Keratinocyte (primary cell): ENCODE results near the gene ARID3C. TPM values are rescaled to one million over a fixed set of nuclear protein-coding genes. Genes with fewer than 3 reads are reported as not detected.

Experiments used
- DNase-seq: peaks from one replicate; pipeline ENCODE4 v3.0.0-alpha.2; 2011; ENCODE audit warnings: low read depth, missing footprints, low spot score
- FAIRE-seq: peaks from 2 replicates; lab custom pipeline; 2011; peaks lifted over from hg19 to GRCh38; lab: Jason Lieb, UNC
- H2AFZ ChIP-seq: 2 replicates; pipeline ENCODE4 v1.6.0; 2012; ENCODE audit warnings: low read length, control low read depth, inconsistent platforms; ENCODE audit not compliant: control insufficient read depth
- H3K27ac ChIP-seq: 2 replicates; pipeline ENCODE4 v1.5.1; 2011; ENCODE audit warnings: low read length; ENCODE audit not compliant: control insufficient read depth, insufficient read depth
- H3K27me3 ChIP-seq: 3 replicates; pipeline ENCODE4 v1.6.0; 2011; ENCODE audit warnings: low read length; ENCODE audit not compliant: control insufficient read depth, insufficient read depth; ENCODE audit errors: extremely low read depth
- H3K36me3 ChIP-seq, 2 experiments: 2 replicates in 1 of 2; 3 replicates in 1 of 2; pipeline ENCODE4 v1.5.1; 2011; ENCODE audit warnings: low read length in 2 of 2, mild to moderate bottlenecking in 1 of 2; ENCODE audit not compliant: control insufficient read depth in 2 of 2, insufficient read depth in 2 of 2; ENCODE audit errors: extremely low read depth in 1 of 2
- H3K4me1 ChIP-seq: 3 replicates; pipeline ENCODE4 v1.5.1; 2011; ENCODE audit warnings: low read length; ENCODE audit not compliant: control insufficient read depth, insufficient read depth; ENCODE audit errors: extremely low read depth
- H3K4me2 ChIP-seq: 3 replicates; pipeline ENCODE4 v1.6.0; 2011; ENCODE audit warnings: low read depth, low read length; ENCODE audit not compliant: control insufficient read depth, insufficient read depth; ENCODE audit errors: extremely low read depth
- H3K4me3 ChIP-seq, 3 experiments: fragments of 200-600 bp in 1 of 3; sonication (generic) in 1 of 3; 2 replicates in 2 of 3; 3 replicates in 1 of 3; pipeline ENCODE4 v1.5.1; 2011 to 2016; ENCODE audit warnings: low read length in 3 of 3, mild to moderate bottlenecking in 3 of 3, control low read depth in 2 of 3, inconsistent platforms in 1 of 3, low read depth in 1 of 3, mixed read lengths in 1 of 3, mixed run types in 1 of 3, moderate library complexity in 1 of 3; ENCODE audit not compliant: control insufficient read depth in 2 of 3, insufficient read depth in 2 of 3; ENCODE audit errors: extremely low read depth in 1 of 3
- H3K79me2 ChIP-seq: 2 replicates; pipeline ENCODE4 v1.6.0; 2012; ENCODE audit warnings: low read length; ENCODE audit not compliant: control insufficient read depth, insufficient read depth
- H3K9ac ChIP-seq: 3 replicates; pipeline ENCODE4 v1.6.0; 2011; ENCODE audit warnings: low read length; ENCODE audit not compliant: control insufficient read depth, insufficient read depth; ENCODE audit errors: extremely low read depth
- H3K9me1 ChIP-seq: 3 replicates; pipeline ENCODE4 v1.6.0; 2011; ENCODE audit warnings: low read length; ENCODE audit not compliant: control insufficient read depth, insufficient read depth; ENCODE audit errors: extremely low read depth
- H3K9me3 ChIP-seq: 2 replicates; pipeline ENCODE4 v1.5.1; 2012; ENCODE audit warnings: low read depth, low read length; ENCODE audit not compliant: control insufficient read depth
- H4K20me1 ChIP-seq: 3 replicates; pipeline ENCODE4 v1.6.0; 2011; ENCODE audit warnings: low read length; ENCODE audit not compliant: control insufficient read depth, insufficient read depth; ENCODE audit errors: extremely low read depth
- CTCF ChIP-seq, 3 experiments: IDR thresholded peaks in 1 of 3; conservative IDR thresholded peaks in 1 of 3; optimal IDR thresholded peaks in 1 of 3; 2 replicates in 2 of 3; 3 replicates in 1 of 3; pipeline versions ENCODE3 to v1.5.1; 2011; ENCODE audit warnings: low read length in 3 of 3, mild to moderate bottlenecking in 3 of 3, moderate library complexity in 2 of 3, control low read depth in 1 of 3, inconsistent platforms in 1 of 3; ENCODE audit not compliant: insufficient read depth in 2 of 3; ENCODE audit errors: extremely low read depth in 1 of 3
- EZH2 ChIP-seq: IDR thresholded peaks from one replicate; pipeline ENCODE4 v1.6.1; 2012; ENCODE audit warnings: inconsistent platforms, mild to moderate bottlenecking, low read length, moderate library complexity
- dilution Hi-C: fragments of 300-500 bp; cut with MboI; formaldehyde crosslinking; loops from one replicate; pipeline ENCODE4 v1.7.0; 2020; ENCODE audit warnings: low sequenced_read_pairs; ENCODE audit not compliant: extremely low pct_ligation_motif_present
- polyA plus RNA-seq, 5 experiments: library from polyadenylated mRNA; depleted of rRNA in 3 of 5; stranded (reverse) in 3 of 5; stranded (forward) in 1 of 5; unstranded in 1 of 5; fragments of >200 nt; gene quantifications; 1 replicate in 1 of 5; 2 replicates in 3 of 5; 3 replicates in 1 of 5; pipeline versions ENCODE4 v1.2.1 to v1.2.3, GENCODE V29; 2011 to 2012; ENCODE audit warnings: missing spikeins in 2 of 5, low read depth in 1 of 5, low replicate concordance in 1 of 5

The ARID3C gene
- polyA plus RNA-seq, 1 donor (not counting 4 experiments of a cell fraction or from before 2014, with no cell fraction given), result not detected

- no peak for FAIRE-seq
Observed at GRCh38 chr9:34675048-34675714, 46.3 kb upstream of the ARID3C start.

GRCh38 chr9:34674440-34674839, 45.6 kb upstream of the ARID3C start:
- no peak overlapping the region for H3K9ac ChIP-seq
- no peaks in the 10 kb centered on the region for H3K27me3 ChIP-seq
- DNase-seq, result no peak
- TF ChIP-seq EZH2 (no peak), CTCF (optimal IDR thresholded peaks at IDR 0.05 in 1 of 3, IDR thresholded peaks at IDR 0.05 in 1 of 3, conservative IDR thresholded peaks at IDR 0.05 in 1 of 3; ENCODE audit: extremely low read depth in 1 of 3, insufficient read depth in 2 of 3, low read length in 3 of 3) (no peak)
- no peaks in the 10 kb centered on the region for H3K9me1 ChIP-seq
- no peak overlapping the region for H3K4me3 ChIP-seq
- no peak overlapping the region for H3K4me2 ChIP-seq
- peaks cover 4 to 5% of the 10 kb centered on the region in 2 experiments for H3K36me3 ChIP-seq
- H3K9me3 ChIP-seq, result no peaks in the 10 kb centered on the region
- H3K79me2 ChIP-seq, result peaks cover 3% of the 10 kb centered on the region
- no peak overlapping the region for H3K27ac ChIP-seq
- no peak for FAIRE-seq
- no peak overlapping the region for H2AFZ ChIP-seq
- no peaks in the 10 kb centered on the region for H3K4me1 ChIP-seq
- no peaks in the 10 kb centered on the region for H4K20me1 ChIP-seq
- dilution Hi-C loops, result no loop called here

More at GRCh38 chr9:34675048-34675714, 46.3 kb upstream of the ARID3C start:
- Histone ChIP-seq H3K4me1 (no peaks in the 10 kb centered on the region), H3K79me2 (peaks cover 3% of the 10 kb centered on the region), H3K27me3 (no peaks in the 10 kb centered on the region), H3K9me1 (no peaks in the 10 kb centered on the region), H3K9me3 (no peaks in the 10 kb centered on the region), H3K4me3 (no peak overlapping the region), H3K4me2 (no peak overlapping the region), H3K27ac (no peak overlapping the region), H3K36me3 (peaks cover 4 to 5% of the 10 kb centered on the region in 2 experiments), H3K9ac (no peak overlapping the region), H4K20me1 (no peaks in the 10 kb centered on the region), H2AFZ (no peak overlapping the region)
- dilution Hi-C loops, result no loop called here
- TF ChIP-seq EZH2 (no peak), CTCF (optimal IDR thresholded peaks at IDR 0.05 in 1 of 3, IDR thresholded peaks at IDR 0.05 in 1 of 3, conservative IDR thresholded peaks at IDR 0.05 in 1 of 3; ENCODE audit: extremely low read depth in 1 of 3, insufficient read depth in 2 of 3, low read length in 3 of 3) (peak; percentile 39 to 45 (median 43))
- no peak for DNase-seq
